Stomach (tissue), 9 donors: ENCODE measurements around the gene GBP2. TPM values are rescaled to one million over a fixed set of nuclear protein-coding genes. Genes with fewer than 3 reads are reported as not detected.

Experiments
- DNase-seq, 2 donors: peaks; one replicate each; pipeline versions ENCODE4 v3.0.0 to v3.0.0-alpha.2; 2013 to 2019
- H3K27ac ChIP-seq, 5 donors: fragments of 200-600 bp in 4 of 5; sonication (generic) in 4 of 5; one replicate each; pipeline ENCODE4 v1.5.1; 2013 to 2019; ENCODE audit warnings: mild to moderate bottlenecking in 1 of 5, moderate library complexity in 1 of 5
- H3K27me3 ChIP-seq, 3 donors: fragments of 200-600 bp; sonication (generic); one replicate each; pipeline ENCODE4 v1.5.1; 2017 to 2019; ENCODE audit warnings: mixed run types in 1 of 3
- H3K36me3 ChIP-seq, 4 donors: fragments of 200-600 bp; sonication (generic); 1 replicate in 3 of 4; 2 replicates in 1 of 4; pipeline ENCODE4 v1.5.1; 2016 to 2019
- H3K4me1 ChIP-seq, 4 donors: fragments of 200-600 bp; sonication (generic); one replicate each; pipeline ENCODE4 v1.5.1; 2016 to 2019
- H3K4me3 ChIP-seq, 4 donors: fragments of 200-600 bp; sonication (generic) in 3 of 4; one replicate each; pipeline ENCODE4 v1.5.1; 2016 to 2019; ENCODE audit warnings: mild to moderate bottlenecking in 1 of 4
- H3K9me3 ChIP-seq, 4 donors: fragments of 200-600 bp; sonication (generic); one replicate each; pipeline ENCODE4 v1.5.1; 2016 to 2019
- EP300 ChIP-seq: sonication (generic); formaldehyde crosslinking; IDR thresholded peaks from one replicate; pipeline ENCODE4 v1.6.1; 2017; ENCODE audit warnings: antibody characterized with exemption
- POLR2A ChIP-seq, 4 donors: fragments of 450-650 bp; IDR thresholded peaks; one replicate each; pipeline ENCODE4 v1.6.1; 2016; ENCODE audit warnings: antibody characterized with exemption in 4 of 4, control low read depth in 2 of 4, mild to moderate bottlenecking in 1 of 4, moderate library complexity in 1 of 4
- POLR2AphosphoS5 ChIP-seq, 3 donors: sonication (generic); formaldehyde crosslinking; IDR thresholded peaks; one replicate each; pipeline ENCODE4 v1.6.1; 2016; ENCODE audit warnings: antibody characterized with exemption in 3 of 3
- WGBS, 5 donors: extraction: QIAGEN DNeasy Blood & Tissue Kit in 3 of 5; methylation state at CpG; one replicate each; pipeline versions ENCODE4 v1.1.5 to v1.1.7; 2013 to 2018; 5-methylcytosine and 5-hydroxymethylcytosine counted together
- intact Hi-C: fragments of 100-400 bp; cut with DNase I; formaldehyde crosslinking; loops from one replicate; pipeline ENCODE4 v1.15.1; 2023; ENCODE audit warnings: low total_unique reads
- polyA plus RNA-seq, 3 donors: library from polyadenylated mRNA; stranded (reverse); fragments of 200-250 nt; gene quantifications; one replicate each; pipeline ENCODE4 v1.2.3, GENCODE V29; 2013
- total RNA-seq, 5 donors: library from RNA; depleted of rRNA; stranded (reverse); fragments of >200 nt; gene quantifications; one replicate each; pipeline versions ENCODE4 v1.1.0 to v1.2.3, GENCODE V29; 2014 to 2016
- TF ChIP-seq, protein P1 (sequence below), 7 experiments: fragments of 450-650 bp in 4 of 7; fragments of 200-600 bp in 3 of 7; sonication (generic) in 3 of 7; IDR thresholded peaks; one replicate each; pipeline ENCODE4 v1.5.1; 2016 to 2019; ENCODE audit warnings: antibody characterized with exemption in 7 of 7, control low read depth in 2 of 7, mild to moderate bottlenecking in 1 of 7
- donor health status: healthy with polysubstance abuse.
- donor health status: Bipolar disorder and iron deficiency.
- donor health status: healthy.

GBP2 gene
- total and polyA plus RNA-seq, 8 donors = 21.0 to 119 (median 63.1) TPM

DNA sequence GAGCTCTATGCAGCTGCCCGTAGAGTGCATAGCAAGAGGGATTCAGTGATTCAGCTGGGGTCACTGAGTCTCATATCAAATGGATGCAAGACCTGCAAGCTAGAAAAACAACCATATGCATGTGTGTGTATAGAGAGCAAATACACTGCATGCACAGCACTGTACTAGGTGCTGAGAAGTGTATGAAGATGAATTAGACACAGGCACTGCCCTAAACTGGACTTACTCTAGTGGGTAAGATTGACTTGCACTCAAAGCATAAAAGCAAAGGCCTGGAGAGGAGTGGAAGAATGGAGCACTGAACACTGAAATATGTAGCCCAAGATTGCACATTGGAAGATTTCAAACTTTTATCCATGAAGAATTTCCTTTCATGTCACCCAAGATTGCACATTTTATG, 55.4 kb downstream of the GBP2 start:
- TF ChIP-seq POLR2AphosphoS5 (IDR thresholded peaks at IDR 0.05) = no peak
- no peak for TF ChIP-seq POLR2A (IDR thresholded peaks at IDR 0.05)
- TF ChIP-seq, protein P1, sequence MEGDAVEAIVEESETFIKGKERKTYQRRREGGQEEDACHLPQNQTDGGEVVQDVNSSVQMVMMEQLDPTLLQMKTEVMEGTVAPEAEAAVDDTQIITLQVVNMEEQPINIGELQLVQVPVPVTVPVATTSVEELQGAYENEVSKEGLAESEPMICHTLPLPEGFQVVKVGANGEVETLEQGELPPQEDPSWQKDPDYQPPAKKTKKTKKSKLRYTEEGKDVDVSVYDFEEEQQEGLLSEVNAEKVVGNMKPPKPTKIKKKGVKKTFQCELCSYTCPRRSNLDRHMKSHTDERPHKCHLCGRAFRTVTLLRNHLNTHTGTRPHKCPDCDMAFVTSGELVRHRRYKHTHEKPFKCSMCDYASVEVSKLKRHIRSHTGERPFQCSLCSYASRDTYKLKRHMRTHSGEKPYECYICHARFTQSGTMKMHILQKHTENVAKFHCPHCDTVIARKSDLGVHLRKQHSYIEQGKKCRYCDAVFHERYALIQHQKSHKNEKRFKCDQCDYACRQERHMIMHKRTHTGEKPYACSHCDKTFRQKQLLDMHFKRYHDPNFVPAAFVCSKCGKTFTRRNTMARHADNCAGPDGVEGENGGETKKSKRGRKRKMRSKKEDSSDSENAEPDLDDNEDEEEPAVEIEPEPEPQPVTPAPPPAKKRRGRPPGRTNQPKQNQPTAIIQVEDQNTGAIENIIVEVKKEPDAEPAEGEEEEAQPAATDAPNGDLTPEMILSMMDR (IDR thresholded peaks at IDR 0.05) = no peak
- no peak for TF ChIP-seq EP300
- H3K27ac ChIP-seq = peak overlapping the region in 2 of 5 donors; percentile 31 to 61
- 69 to 82% (median 81%) methylated on average over 1 of the region's 1 CpG for WGBS, 5 donors

DNA sequence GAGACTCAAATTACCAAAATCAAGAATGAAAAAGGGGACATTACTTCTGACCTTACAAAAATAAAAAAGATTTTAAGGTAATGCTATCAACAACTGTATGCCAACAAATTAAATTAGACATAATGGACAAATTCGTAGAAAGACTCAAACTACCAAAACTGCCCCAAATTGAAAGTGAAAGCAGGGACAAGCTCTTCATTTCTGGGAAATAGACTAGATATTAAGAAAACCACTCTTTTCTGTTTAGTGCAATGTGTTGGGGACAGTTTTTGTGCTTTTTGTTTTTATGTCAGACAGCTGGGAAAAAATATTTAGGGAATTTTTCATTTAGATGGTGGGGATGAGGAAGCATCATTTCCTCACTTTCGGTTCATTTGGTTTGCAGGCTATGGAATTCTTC, 56.0 kb downstream of the GBP2 start:
- DNase-seq = no peak
- no peaks in the 10 kb centered on the region for H3K27me3 ChIP-seq

More for the DNA sequence above, 55.4 kb downstream of the GBP2 start:
- DNase-seq = no peak
- Histone ChIP-seq H3K4me3 (peak overlapping the region in 3 of 4 donors; percentile 10 to 22 (median 21)), H3K9me3 (peaks cover 0 to 13% (median 6%) of the 10 kb centered on the region in 4 donors), H3K27me3 (no peaks in the 10 kb centered on the region), H3K4me1 (peaks cover 0 to 5% (median 0%) of the 10 kb centered on the region in 4 donors), H3K36me3 (no peaks in the 10 kb centered on the region)
- intact Hi-C loops = no loop called here

DNA sequence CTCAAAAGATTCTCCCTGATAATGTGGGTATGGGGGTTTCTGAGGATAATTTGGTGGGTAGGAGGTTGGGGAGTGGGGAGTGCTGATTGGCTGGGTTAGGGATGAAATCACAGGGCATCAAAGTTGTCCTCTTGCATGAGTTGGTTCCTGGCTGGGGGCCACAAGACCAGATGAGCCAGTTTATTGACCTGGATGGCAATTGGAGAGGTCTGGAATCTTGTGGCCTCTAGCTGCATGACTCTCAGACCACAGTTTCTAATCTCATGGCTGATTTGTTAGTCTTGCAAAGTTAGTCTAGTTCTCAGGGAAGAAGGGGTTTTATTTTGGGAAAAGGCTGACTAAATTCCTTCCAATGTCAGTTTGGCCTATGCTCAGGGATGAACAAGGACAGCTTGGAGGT, 57.6 kb downstream of the GBP2 start:
- H3K4me3 ChIP-seq = no peak overlapping the region
- H3K27me3 ChIP-seq = no peaks in the 10 kb centered on the region
- no peaks in the 10 kb centered on the region for H3K36me3 ChIP-seq
- no peak for DNase-seq
- peaks cover 0 to 15% (median 5%) of the 10 kb centered on the region in 4 donors for H3K4me1 ChIP-seq
- H3K27ac ChIP-seq = no peak overlapping the region
- no peaks in the 10 kb centered on the region for H3K9me3 ChIP-seq
- TF ChIP-seq POLR2A (IDR thresholded peaks at IDR 0.05) = no peak
- TF ChIP-seq EP300 = no peak
- TF ChIP-seq POLR2AphosphoS5 (IDR thresholded peaks at IDR 0.05) = no peak
- TF ChIP-seq, protein P1 (IDR thresholded peaks at IDR 0.05) = no peak
- intact Hi-C loops = no loop called here

More for the DNA sequence above, 56.0 kb downstream of the GBP2 start:
- Histone ChIP-seq H3K27ac (peak overlapping the region in 3 of 5 donors; percentile 7 to 61 (median 31)), H3K4me1 (peaks cover 0 to 8% (median 0%) of the 10 kb centered on the region in 4 donors), H3K9me3 (peaks cover 0 to 13% (median 6%) of the 10 kb centered on the region in 4 donors), H3K36me3 (no peaks in the 10 kb centered on the region), H3K4me3 (peak overlapping the region; percentile 10 to 22 (median 16))
- intact Hi-C loops = no loop called here
- 43 to 60% (median 54%) methylated on average over 2 of the region's 2 CpGs for WGBS, 5 donors
- TF ChIP-seq POLR2A (IDR thresholded peaks at IDR 0.05) (no peak), EP300 (no peak), POLR2AphosphoS5 (IDR thresholded peaks at IDR 0.05) (no peak)
- TF ChIP-seq, protein P1 (IDR thresholded peaks at IDR 0.05) = no peak

DNA sequence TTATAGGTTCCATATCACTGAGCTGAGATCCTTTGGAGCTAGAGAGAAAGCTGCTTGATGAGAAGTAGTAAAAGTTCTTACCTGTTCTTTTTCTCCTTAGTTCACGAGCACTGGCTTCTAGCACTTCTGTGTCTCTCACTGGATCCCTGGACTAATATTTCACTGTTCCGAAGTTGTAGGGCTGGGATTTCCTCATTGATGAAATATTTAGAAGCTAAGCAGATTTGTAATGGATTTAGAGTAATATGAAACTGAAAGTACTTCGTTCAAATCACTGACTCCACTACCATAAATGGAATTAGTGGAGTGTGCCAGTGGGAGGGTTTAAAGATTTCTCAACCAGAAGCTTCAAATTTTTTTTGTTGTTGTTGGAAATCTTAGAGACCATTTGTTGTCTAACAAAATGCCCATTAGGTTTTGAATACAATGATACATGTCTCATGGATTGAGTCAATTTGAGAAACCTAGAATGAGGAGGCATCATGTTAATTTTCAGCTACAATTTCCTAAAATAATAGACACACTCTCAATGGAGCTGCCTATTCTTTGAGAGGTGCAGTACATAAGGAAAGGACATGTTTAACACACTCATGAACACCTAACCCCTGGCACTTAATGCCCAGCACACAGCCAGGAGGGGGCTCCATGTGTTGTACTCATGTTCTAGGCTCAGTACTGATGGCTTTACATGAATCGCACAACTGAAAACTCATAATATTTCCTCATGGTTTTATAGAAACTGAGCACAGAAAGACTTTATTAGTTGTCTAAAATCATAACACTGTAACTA, 60.6 kb downstream of the GBP2 start, which contains the start of gene GBP1:
Gene GBP1 (minus strand): TSS at position 130 of the 790 bp plus-strand sequence. CDS start 1,974 bp downstream, outside the sequence.
- intact Hi-C loops = no loop called here
- peaks cover 0 to 11% (median 0%) of the 10 kb centered on the region in 4 donors for H3K36me3 ChIP-seq
- peak in 1 of 2 donors; percentile 85 for DNase-seq
- H3K4me1 ChIP-seq = peaks cover 0 to 43% (median 14%) of the 10 kb centered on the region in 4 donors
- peak within 1 kb of the TSS; percentile 76 to 94 (median 87) for H3K27ac ChIP-seq
- peak within 1 kb of the TSS; percentile 45 to 60 (median 50) for H3K4me3 ChIP-seq
- H3K27me3 ChIP-seq = no peaks in the 10 kb centered on the region
- WGBS, 5 donors = 20 to 28% (median 24%) methylated on average over 4 of the region's 4 CpGs
- no peak for TF ChIP-seq EP300
- TF ChIP-seq POLR2AphosphoS5 (IDR thresholded peaks at IDR 0.05) = peak; percentile 5 to 63 (median 62)
- TF ChIP-seq, protein P1 (IDR thresholded peaks at IDR 0.05) = no peak
- no peak for TF ChIP-seq POLR2A (IDR thresholded peaks at IDR 0.05)
- H3K9me3 ChIP-seq = no peaks in the 10 kb centered on the region
